ENCODE data around the gene OLFM1.
"Not testable (repeated sequence)": the region's sequence is repeated elsewhere in the genome, so short reads cannot be mapped to it uniquely, and the experiment has no call there.

OLFM1 gene

GRCh38 chr9:135109650-135110049, 22.2 kb downstream of the OLFM1 start:
- DNase-seq (no peak), ATAC-seq (ENCODE audit: insufficient read depth, low read depth) (no peak)
- no peaks in the 10 kb centered on the region for H3K27me3 ChIP-seq (ENCODE audit: insufficient read depth, low read length, poor library complexity)
- no peak overlapping the region for H2AFZ ChIP-seq (ENCODE audit: low read depth, low read length)
- H3K27ac ChIP-seq (ENCODE audit: low read length): no peak overlapping the region
- no peak for TF ChIP-seq EZH2 (IDR thresholded peaks at IDR 0.05; ENCODE audit: borderline replicate concordance, low read depth, low read length, severe bottlenecking)
- no peaks in the 10 kb centered on the region for H3K36me3 ChIP-seq (ENCODE audit: insufficient read depth, low read length)
- H3K4me1 ChIP-seq (ENCODE audit: insufficient read depth, low read length): no peaks in the 10 kb centered on the region
- no peaks in the 10 kb centered on the region for H4K20me1 ChIP-seq (ENCODE audit: insufficient read depth, low read length)
- H3K9me3 ChIP-seq (ENCODE audit: insufficient read depth, low read length, severe bottlenecking): no peaks in the 10 kb centered on the region
- H3K4me3 ChIP-seq (ENCODE audit: low read depth in 1 of 2, low read length in 2 of 2): no peak overlapping the region
- no peak overlapping the region for H3K4me2 ChIP-seq (ENCODE audit: insufficient read depth, low read length)
- H3K9ac ChIP-seq (ENCODE audit: low read depth, low read length): no peak overlapping the region
- H3K79me2 ChIP-seq (ENCODE audit: insufficient read depth, low read length): no peaks in the 10 kb centered on the region

GRCh38 chr9:135110416-135110815, 22.9 kb downstream of the OLFM1 start:
- DNase-seq: no peak
- H3K4me3 ChIP-seq (ENCODE audit: low read depth in 1 of 2, low read length in 2 of 2): no peak overlapping the region
- TF ChIP-seq, protein P1, sequence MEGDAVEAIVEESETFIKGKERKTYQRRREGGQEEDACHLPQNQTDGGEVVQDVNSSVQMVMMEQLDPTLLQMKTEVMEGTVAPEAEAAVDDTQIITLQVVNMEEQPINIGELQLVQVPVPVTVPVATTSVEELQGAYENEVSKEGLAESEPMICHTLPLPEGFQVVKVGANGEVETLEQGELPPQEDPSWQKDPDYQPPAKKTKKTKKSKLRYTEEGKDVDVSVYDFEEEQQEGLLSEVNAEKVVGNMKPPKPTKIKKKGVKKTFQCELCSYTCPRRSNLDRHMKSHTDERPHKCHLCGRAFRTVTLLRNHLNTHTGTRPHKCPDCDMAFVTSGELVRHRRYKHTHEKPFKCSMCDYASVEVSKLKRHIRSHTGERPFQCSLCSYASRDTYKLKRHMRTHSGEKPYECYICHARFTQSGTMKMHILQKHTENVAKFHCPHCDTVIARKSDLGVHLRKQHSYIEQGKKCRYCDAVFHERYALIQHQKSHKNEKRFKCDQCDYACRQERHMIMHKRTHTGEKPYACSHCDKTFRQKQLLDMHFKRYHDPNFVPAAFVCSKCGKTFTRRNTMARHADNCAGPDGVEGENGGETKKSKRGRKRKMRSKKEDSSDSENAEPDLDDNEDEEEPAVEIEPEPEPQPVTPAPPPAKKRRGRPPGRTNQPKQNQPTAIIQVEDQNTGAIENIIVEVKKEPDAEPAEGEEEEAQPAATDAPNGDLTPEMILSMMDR (IDR thresholded peaks at IDR 0.05; ENCODE audit: borderline replicate concordance, extremely low read depth, low read length, poor library complexity, severe bottlenecking): no peak
- H4K20me1 ChIP-seq (ENCODE audit: insufficient read depth, low read length): no peaks in the 10 kb centered on the region
- H3K4me2 ChIP-seq (ENCODE audit: insufficient read depth, low read length): no peak overlapping the region
- no peak overlapping the region for H3K27ac ChIP-seq (ENCODE audit: low read length)
- ATAC-seq (ENCODE audit: insufficient read depth, low read depth): no peak
- H2AFZ ChIP-seq (ENCODE audit: low read depth, low read length): no peak overlapping the region
- H3K4me1 ChIP-seq (ENCODE audit: insufficient read depth, low read length): no peaks in the 10 kb centered on the region
- no peaks in the 10 kb centered on the region for H3K36me3 ChIP-seq (ENCODE audit: insufficient read depth, low read length)
- no peaks in the 10 kb centered on the region for H3K9me3 ChIP-seq (ENCODE audit: insufficient read depth, low read length, severe bottlenecking)
- H3K9ac ChIP-seq (ENCODE audit: low read depth, low read length): no peak overlapping the region
- H3K79me2 ChIP-seq (ENCODE audit: insufficient read depth, low read length): no peaks in the 10 kb centered on the region
- H3K27me3 ChIP-seq (ENCODE audit: insufficient read depth, low read length, poor library complexity): no peaks in the 10 kb centered on the region

DNA sequence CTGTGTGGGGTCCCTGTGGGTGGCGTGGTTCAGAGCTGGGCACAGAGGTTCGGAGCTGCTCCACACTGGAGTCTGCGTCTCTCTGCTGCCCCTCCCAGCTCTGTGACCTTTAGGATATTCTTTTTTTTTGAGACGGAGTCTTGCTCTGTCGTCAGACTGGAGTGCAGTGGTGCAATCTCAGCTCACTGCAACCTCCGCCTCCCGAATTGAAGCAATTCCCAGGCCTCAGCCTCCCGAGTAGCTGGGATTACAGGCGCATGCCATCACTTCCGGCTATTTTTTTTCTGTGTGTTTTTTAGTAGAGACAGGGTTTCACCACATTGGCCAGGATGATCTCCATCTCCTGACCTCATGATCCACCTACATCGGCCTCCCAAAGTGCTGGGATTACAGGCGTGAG, 24.1 kb downstream of the OLFM1 start:
- H3K27ac ChIP-seq (ENCODE audit: low read length); H4K20me1 ChIP-seq (ENCODE audit: insufficient read depth, low read length); H3K36me3 ChIP-seq (ENCODE audit: insufficient read depth, low read length); H3K79me2 ChIP-seq (ENCODE audit: insufficient read depth, low read length); H3K4me2 ChIP-seq (ENCODE audit: insufficient read depth, low read length); H2AFZ ChIP-seq (ENCODE audit: low read depth, low read length); H3K9ac ChIP-seq (ENCODE audit: low read depth, low read length); H3K4me3 ChIP-seq (ENCODE audit: low read depth in 1 of 2, low read length in 2 of 2); H3K4me1 ChIP-seq (ENCODE audit: insufficient read depth, low read length); DNase-seq; ATAC-seq (ENCODE audit: insufficient read depth, low read depth); H3K27me3 ChIP-seq (ENCODE audit: insufficient read depth, low read length, poor library complexity); H3K9me3 ChIP-seq (ENCODE audit: insufficient read depth, low read length, severe bottlenecking): not testable (repeated sequence)

DNA sequence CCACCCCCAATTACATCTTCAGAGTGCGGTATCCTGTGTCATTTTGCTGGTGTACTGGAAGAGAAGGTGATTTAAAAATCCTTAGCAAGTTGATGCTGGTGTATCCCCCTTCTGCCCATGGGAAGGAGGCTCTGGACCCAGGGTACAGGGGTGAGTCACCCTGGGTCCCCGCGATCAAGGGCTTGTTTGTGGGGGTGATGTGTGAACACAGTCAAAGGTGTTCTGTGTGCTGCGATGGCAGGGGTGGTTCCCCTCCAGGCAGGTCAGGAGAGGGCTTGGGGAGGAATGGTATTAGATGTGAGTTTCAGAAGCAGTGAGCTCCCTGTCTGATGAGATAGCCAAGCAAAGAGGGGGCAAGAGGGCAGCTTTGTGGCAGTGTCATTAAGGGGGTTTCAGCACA, 28.9 kb downstream of the OLFM1 start:
- no peaks in the 10 kb centered on the region for H3K79me2 ChIP-seq (ENCODE audit: insufficient read depth, low read length)
- H3K9me3 ChIP-seq (ENCODE audit: insufficient read depth, low read length, severe bottlenecking): peaks cover 4% of the 10 kb centered on the region
- no peak overlapping the region for H3K4me3 ChIP-seq (ENCODE audit: low read depth in 1 of 2, low read length in 2 of 2)
- H3K9ac ChIP-seq (ENCODE audit: low read depth, low read length): no peak overlapping the region
- TF ChIP-seq, protein P1 (IDR thresholded peaks at IDR 0.05; ENCODE audit: borderline replicate concordance, extremely low read depth, low read length, poor library complexity, severe bottlenecking): no peak
- TF ChIP-seq EZH2 (IDR thresholded peaks at IDR 0.05; ENCODE audit: borderline replicate concordance, low read depth, low read length, severe bottlenecking): no peak
- H3K27me3 ChIP-seq (ENCODE audit: insufficient read depth, low read length, poor library complexity): no peaks in the 10 kb centered on the region
- ATAC-seq (ENCODE audit: insufficient read depth, low read depth) (no peak), DNase-seq (no peak)
- no peaks in the 10 kb centered on the region for H3K36me3 ChIP-seq (ENCODE audit: insufficient read depth, low read length)
- H2AFZ ChIP-seq (ENCODE audit: low read depth, low read length): no peak overlapping the region
- H4K20me1 ChIP-seq (ENCODE audit: insufficient read depth, low read length): no peaks in the 10 kb centered on the region
- H3K4me1 ChIP-seq (ENCODE audit: insufficient read depth, low read length): no peaks in the 10 kb centered on the region
- no peak overlapping the region for H3K27ac ChIP-seq (ENCODE audit: low read length)
- H3K4me2 ChIP-seq (ENCODE audit: insufficient read depth, low read length): no peak overlapping the region

Measured in DND-41 (cell line).